Activated CD4-positive, alpha-beta memory T cell treated with anti-CD3 and anti-CD28 coated beads, Interleukin-2, amount 10 ng/mL, durations not matched to agents 7 days and 5 days (primary cell): ENCODE data around the gene TCTN2. TPM values are rescaled to one million over a fixed set of nuclear protein-coding genes. Genes with fewer than 3 reads are reported as not detected.

Experiments used
- CTCF ChIA-PET: fragments of 350-600 bp; sonication (Branson Sonifier 250); formaldehyde crosslinking; loops from one replicate; lab custom pipeline; 2021; ENCODE audit warnings: antibody characterized with exemption, inconsistent platforms; lab: Charles Lee
- POLR2A ChIA-PET: fragments of 350-600 bp; sonication (Branson Sonifier 250); formaldehyde crosslinking; loops from one replicate; lab custom pipeline; 2021; ENCODE audit warnings: antibody characterized with exemption; lab: Charles Lee
- DNase-seq: peaks from one replicate; pipeline ENCODE4 v3.0.0-alpha.2; 2020
- H3K27ac Mint-ChIP-seq: one replicate; pipeline ENCODE4 v1.8.0; 2021; ENCODE audit warnings: mild to moderate bottlenecking, mixed read lengths
- H3K27me3 Mint-ChIP-seq: one replicate; pipeline ENCODE4 v1.8.0; 2021; ENCODE audit warnings: mixed read lengths
- H3K36me3 Mint-ChIP-seq: one replicate; pipeline ENCODE4 v1.8.0; 2021; ENCODE audit warnings: low read depth, mixed read lengths
- H3K4me1 Mint-ChIP-seq: one replicate; pipeline ENCODE4 v1.8.0; 2021; ENCODE audit warnings: mixed read lengths
- H3K4me3 Mint-ChIP-seq: one replicate; pipeline ENCODE4 v1.8.0; 2021; ENCODE audit warnings: mild to moderate bottlenecking, mixed read lengths
- H3K9me3 Mint-ChIP-seq: one replicate; pipeline ENCODE4 v1.8.0; 2021; ENCODE audit warnings: mixed read lengths
- total RNA-seq, 2 experiments: library from RNA; stranded (reverse); gene quantifications; one replicate each; pipeline ENCODE4 v1.2.3, GENCODE V29; 2021

TCTN2 gene
- total RNA-seq, 2 experiments from 2014 or later = 3.2 to 3.6 TPM

DNA sequence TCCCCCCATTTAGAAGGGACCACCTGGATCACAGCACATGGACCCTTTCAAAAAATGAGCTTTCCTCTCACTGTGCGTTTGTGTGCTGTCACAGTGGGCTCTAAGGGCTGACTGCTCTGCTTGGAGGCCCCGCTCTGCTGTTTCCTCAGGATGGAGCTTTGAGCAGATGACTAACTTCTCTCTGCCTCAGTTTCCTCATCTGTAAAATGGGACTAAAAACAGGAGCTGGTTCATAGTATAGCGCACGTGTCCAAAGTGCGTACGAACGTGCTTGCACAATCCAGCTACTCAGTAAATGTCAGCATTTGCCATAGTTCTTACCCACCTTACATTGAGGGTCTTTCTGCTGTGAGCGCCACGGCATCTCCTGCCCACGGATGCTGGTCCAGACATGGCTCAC lies 78.4 kb downstream of the TCTN2 start:
- Mint-ChIP-seq H3K27ac (no peak overlapping the region), H3K4me1 (no peaks in the 10 kb centered on the region), H3K4me3 (no peak overlapping the region), H3K9me3 (no peaks in the 10 kb centered on the region), H3K36me3 (peaks cover 52% of the 10 kb centered on the region), H3K27me3 (no peaks in the 10 kb centered on the region)
- ChIA-PET CTCF (no interaction called here), POLR2A (no interaction called here)
- DNase-seq = no peak

DNA sequence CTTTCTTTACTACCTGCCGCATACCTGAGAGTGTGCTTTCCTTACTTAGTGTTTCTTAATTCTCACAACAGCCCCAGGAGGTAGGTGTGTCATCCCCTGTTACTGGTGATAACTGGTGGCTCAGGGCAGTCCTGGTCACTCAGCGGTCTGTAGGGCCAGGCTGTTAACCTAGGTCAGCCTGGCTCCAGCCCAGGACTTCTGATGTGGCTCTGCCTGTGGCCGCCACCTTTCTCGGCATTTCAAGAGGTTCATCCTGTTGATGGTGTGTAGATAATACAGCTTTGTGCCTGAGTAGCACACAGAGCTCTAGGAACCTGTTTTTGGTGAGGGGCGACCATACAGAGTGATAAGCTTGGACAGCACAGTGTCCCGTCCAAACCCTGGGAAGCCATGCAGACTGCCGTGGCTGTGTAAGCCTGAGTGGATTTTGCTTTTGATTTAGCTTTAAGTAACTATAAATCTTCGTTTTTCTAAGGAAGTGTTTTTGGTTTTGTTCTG lies 79.3 kb downstream of the TCTN2 start:
- DNase-seq = no peak
- H3K4me1 Mint-ChIP-seq = no peaks in the 10 kb centered on the region
- POLR2A ChIA-PET = no interaction called here
- no peaks in the 10 kb centered on the region for H3K9me3 Mint-ChIP-seq
- no peaks in the 10 kb centered on the region for H3K27me3 Mint-ChIP-seq
- no peak overlapping the region for H3K27ac Mint-ChIP-seq
- no peak overlapping the region for H3K4me3 Mint-ChIP-seq
- CTCF ChIA-PET = no interaction called here
- H3K36me3 Mint-ChIP-seq = peaks cover 50% of the 10 kb centered on the region

GRCh38 chr12:123752046-123752445 lies 81.1 kb downstream of the TCTN2 start:
- ChIA-PET POLR2A (no interaction called here), CTCF (no interaction called here)
- H3K9me3 Mint-ChIP-seq = no peaks in the 10 kb centered on the region
- no peak overlapping the region for H3K4me3 Mint-ChIP-seq
- no peaks in the 10 kb centered on the region for H3K4me1 Mint-ChIP-seq
- H3K36me3 Mint-ChIP-seq = peaks cover 46% of the 10 kb centered on the region
- H3K27me3 Mint-ChIP-seq = no peaks in the 10 kb centered on the region
- no peak overlapping the region for H3K27ac Mint-ChIP-seq
- DNase-seq = no peak

DNA sequence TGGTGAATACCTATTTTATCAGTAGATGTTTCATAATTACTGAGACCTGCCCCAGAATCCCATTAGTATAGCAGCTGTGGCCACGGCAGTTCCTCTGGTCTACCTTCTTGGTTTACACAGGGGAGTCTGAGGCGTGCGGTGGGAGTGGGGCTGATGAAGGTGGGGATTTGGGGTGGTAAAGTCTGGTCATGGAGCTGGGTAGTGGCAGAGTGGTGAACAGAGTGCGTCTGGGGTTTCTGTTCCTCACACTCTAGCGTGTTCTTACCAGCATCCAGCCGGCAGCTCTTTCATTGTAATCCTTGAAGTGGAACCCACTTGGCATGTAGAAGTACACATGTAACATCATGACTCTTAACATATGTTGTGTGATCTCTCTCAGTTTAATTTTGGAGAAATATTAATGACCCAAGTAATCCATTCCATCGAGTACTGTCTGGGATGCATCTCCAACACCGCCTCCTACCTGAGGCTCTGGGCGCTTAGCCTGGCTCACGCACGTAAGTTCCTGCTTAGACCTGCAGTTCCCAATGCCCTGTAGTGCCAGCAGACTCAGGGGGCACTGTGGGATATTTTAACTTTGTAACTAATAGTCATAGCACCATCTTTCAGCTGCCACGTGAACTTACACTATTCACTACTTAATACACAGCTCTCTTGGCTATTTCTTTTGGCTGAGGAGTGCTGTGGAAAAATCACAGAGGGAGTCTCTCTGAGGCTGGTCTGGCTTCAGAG lies 83.3 kb downstream of the TCTN2 start:
- H3K36me3 Mint-ChIP-seq = peaks cover 39% of the 10 kb centered on the region
- no peak overlapping the region for H3K27ac Mint-ChIP-seq
- H3K4me1 Mint-ChIP-seq = no peaks in the 10 kb centered on the region
- H3K27me3 Mint-ChIP-seq = no peaks in the 10 kb centered on the region
- H3K4me3 Mint-ChIP-seq = no peak overlapping the region
- ChIA-PET POLR2A (no interaction called here), CTCF (no interaction called here)
- H3K9me3 Mint-ChIP-seq = no peaks in the 10 kb centered on the region
- no peak for DNase-seq

DNA sequence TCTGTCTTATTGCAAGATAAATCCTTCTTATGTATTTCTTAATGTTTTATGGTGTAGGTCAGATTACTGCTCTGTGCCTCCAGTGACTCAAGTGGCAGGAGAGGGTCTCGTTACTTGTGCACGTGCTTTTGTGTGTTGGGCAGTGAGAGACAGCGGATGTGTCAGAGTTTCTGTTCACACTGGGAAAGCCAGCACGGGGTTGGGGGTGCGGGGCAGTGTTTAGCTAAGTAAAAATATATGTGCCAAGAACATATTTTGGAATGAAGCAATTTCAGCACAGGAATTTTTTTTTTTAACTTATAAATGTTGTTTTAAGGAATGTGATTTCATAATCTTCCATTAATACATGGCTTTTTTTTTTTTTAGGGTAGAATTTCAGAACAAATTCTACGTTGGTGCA lies 86.6 kb downstream of the TCTN2 start:
- CTCF ChIA-PET = no interaction called here
- Mint-ChIP-seq H3K27me3 (peaks cover 5% of the 10 kb centered on the region), H3K9me3 (no peaks in the 10 kb centered on the region), H3K4me3 (no peak overlapping the region), H3K27ac (no peak overlapping the region), H3K36me3 (peaks cover 21% of the 10 kb centered on the region), H3K4me1 (peaks cover 6% of the 10 kb centered on the region)
- no peak for DNase-seq
- POLR2A ChIA-PET = interaction anchor here (0.7 kb wide), 1 partner anchor 11 kb away, joined by 5 read pairs; no protein-coding TSS in a partner anchor

Other genes with a start within 250 kb of the TCTN2 start
- 1 to 10 TPM; 8.9 to 9.0 TPM for gene RILPL2, start 234.4 kb upstream of the TCTN2 start, total RNA-seq
- 10 to 100 TPM; 29.7 to 35.0 TPM for gene SNRNP35, start 213.0 kb upstream of the TCTN2 start, total RNA-seq
- 1 to 10 TPM; 1.8 to 2.0 TPM for gene RILPL1, start 137.4 kb upstream of the TCTN2 start, total RNA-seq
- 100 to 1,000 TPM; 166 to 167 TPM for gene TMED2, start 86.6 kb upstream of the TCTN2 start, total RNA-seq
- gene DDX55, start 69.0 kb upstream of the TCTN2 start, total RNA-seq = 10 to 100 TPM; 26.8 to 26.9 TPM
- 10 to 100 TPM; 55.9 to 57.0 TPM for gene EIF2B1, start 37.4 kb upstream of the TCTN2 start, total RNA-seq
- gene GTF2H3, start 37.3 kb upstream of the TCTN2 start, total RNA-seq = 10 to 100 TPM; 36.6 to 40.3 TPM
- gene ATP6V0A2, start 41.2 kb downstream of the TCTN2 start, total RNA-seq = 10 to 100 TPM; 41.7 to 44.4 TPM
- gene DNAH10, start 91.2 kb downstream of the TCTN2 start, total RNA-seq = under 1 TPM in 1 of 2 experiments, not detected in 1; 0.13 TPM